ENCODE measurements around the gene SGO2.

SGO2 gene

DNA sequence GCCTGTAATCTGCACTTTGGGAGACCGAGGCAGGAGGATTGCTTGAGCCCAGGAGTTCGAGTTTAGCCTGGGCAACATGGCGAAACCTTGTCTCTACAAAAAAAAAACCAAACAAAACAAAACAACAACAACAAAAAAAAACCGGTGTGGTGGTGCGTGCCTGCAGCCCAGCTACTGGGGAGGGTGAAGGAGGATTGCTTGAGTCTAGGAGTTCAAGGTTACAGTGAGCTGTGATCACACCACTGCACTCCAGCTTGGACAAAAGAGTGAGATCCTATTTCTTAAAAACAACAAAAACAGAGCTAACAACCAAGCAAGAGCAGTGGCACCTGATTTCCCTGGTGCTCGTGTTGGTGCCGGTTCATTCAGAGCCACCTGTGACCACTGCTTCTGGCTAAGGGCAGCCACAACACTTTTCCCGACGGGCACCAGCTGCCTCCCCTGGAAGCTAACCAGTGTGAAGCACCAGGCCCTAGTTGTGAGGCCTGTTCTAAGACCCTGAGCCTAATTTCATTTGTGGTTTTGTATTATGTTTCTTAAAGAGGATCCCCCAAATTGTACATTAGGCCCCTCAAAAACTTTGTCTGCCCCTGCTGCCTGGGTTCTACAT lies 61.1 kb downstream of the SGO2 start:
- in situ Hi-C loops (cut with HindIII; ENCODE audit: low pct_unique_long_range_greater_than_20kb, low sequenced_read_pairs), result no loop called here
- no peak for DNase-seq (ENCODE audit: low read depth in 1 of 2, low spot score in 1 of 2)
- no peak for TF ChIP-seq JUND (IDR thresholded peaks at IDR 0.05; ENCODE audit: low read depth)

DNA sequence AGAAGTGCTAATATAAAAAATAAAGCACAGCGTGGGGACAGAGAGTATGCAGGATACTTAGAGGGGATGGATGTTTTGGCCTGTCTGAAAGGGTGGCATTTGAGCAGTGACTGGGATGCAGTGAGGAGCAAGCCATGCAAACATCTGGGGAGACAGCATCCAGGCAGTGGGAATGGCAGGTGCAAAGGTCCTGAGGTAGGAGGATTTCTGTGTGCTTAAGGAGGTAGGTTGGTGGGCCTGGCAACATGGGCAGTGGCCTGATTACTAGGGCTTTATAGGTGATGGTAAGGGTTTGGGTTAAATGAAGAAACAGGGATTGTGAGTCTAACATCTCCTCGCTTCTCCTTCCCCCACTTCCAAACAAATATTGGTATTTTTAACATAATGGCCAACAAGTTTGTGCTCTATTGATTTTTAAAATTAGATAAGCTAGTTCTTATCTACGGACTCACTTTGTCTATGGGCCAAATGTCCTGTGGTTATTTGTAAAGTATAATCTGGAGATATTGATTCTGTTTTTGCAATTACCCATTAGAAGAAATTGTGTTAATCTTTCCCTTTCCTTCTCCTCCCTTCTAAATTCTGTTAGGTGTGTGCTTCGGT lies 62.2 kb downstream of the SGO2 start:
- TF ChIP-seq JUND (IDR thresholded peaks at IDR 0.05; ENCODE audit: low read depth), result no peak
- DNase-seq (ENCODE audit: low read depth in 1 of 2, low spot score in 1 of 2), result no peak
- in situ Hi-C loops (cut with HindIII; ENCODE audit: low pct_unique_long_range_greater_than_20kb, low sequenced_read_pairs), result no loop called here

DNA sequence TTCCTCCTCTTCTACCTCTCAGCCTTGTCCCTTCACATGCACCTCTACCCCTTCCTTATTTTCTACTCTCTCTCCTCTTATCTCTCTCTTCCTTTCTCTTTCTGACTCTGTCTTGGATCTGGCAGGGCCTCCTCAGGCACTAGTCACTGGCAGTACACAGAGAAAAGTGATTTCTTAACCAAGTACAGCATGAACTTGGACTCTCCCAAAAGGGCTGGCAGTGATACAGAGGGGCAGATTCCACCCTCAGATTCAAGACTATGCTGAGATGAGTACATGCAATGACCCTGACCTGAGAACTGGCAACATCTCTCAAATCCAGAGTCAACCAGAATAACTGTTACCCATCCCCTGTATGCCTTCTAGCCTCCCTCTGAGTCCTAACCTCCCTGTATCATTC lies 64.1 kb downstream of the SGO2 start:
- in situ Hi-C loops (cut with HindIII; ENCODE audit: low pct_unique_long_range_greater_than_20kb, low sequenced_read_pairs), result no loop called here
- no peak for TF ChIP-seq JUND (IDR thresholded peaks at IDR 0.05; ENCODE audit: low read depth)
- no peak for DNase-seq (ENCODE audit: low read depth in 1 of 2, low spot score in 1 of 2)

DNA sequence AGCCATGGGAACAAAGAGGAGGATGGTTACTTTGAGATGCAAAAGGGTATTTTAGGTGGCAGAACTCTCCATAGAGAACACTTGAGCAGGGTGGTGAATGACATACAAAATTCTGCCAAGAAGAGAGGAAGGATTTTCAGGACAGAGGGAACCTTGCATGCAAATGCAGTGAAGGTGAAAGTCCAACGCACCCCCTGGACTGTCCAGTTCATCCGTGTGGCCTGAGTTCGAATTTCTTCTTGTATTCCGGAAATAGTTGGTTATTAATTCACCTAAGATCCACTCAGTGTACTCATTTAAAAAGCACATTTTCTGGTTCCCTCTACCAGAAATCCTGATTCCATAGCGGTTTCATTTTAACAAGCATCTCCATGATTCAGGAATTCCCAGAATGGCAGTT lies 65.3 kb downstream of the SGO2 start:
- DNase-seq (ENCODE audit: low read depth in 1 of 2, low spot score in 1 of 2), result no peak
- in situ Hi-C loops (cut with HindIII; ENCODE audit: low pct_unique_long_range_greater_than_20kb, low sequenced_read_pairs), result no loop called here
- TF ChIP-seq JUND (IDR thresholded peaks at IDR 0.05; ENCODE audit: low read depth), result no peak

DNA sequence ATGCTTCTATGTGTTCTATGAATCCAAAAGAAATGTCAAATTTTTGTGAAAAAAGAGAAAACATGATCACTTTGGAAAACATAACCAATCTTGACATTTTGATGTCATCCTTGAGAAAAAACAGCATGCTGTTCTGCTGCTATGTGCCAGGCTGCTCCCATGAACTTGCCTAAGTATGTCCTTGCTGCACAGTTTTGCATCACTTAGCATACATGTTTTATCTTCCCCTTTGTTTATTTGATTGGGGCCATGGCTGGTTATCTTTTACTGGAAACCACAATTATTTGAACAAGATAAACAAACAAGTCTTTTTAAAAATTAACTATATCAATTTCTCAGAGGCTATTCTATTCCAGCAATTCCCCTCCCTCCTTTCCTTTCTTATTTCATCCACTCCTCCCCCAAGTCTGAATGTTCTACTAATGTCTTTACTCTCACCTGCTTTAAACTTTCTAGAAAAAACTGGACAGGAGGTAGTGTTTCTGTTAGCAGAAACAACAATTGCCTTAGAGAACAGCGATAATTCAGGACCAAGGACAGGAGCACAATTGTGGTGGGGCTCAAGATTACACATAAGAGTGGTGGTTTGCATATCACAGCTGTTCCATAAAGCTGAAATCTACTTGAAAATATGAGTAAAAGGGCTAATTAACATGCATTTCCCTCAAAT lies 66.5 kb downstream of the SGO2 start:
- TF ChIP-seq JUND (IDR thresholded peaks at IDR 0.05; ENCODE audit: low read depth), result no peak
- in situ Hi-C loops (cut with HindIII; ENCODE audit: low pct_unique_long_range_greater_than_20kb, low sequenced_read_pairs), result no loop called here
- peak; percentile 9 to 40 for DNase-seq (ENCODE audit: low read depth in 1 of 2, low spot score in 1 of 2)

DNA sequence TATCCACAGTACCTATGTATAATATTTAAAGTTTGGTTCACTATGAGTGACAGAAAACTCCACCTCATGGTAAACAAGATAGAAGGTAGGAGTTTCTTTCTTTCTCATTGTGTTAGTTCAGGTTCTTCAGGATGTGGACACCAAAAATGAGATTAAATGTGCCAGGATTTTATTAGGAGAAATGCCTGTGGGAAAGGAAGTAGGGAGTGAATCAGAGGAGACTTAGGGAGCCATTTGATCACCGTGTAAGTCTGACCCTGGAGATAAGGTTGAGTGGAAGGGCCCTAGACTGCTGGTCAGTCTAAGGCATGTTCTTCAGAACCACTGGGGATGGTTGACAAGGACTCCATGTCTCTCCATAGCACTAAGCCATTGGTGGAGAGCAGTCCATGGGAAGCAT lies 67.9 kb downstream of the SGO2 start:
- DNase-seq (ENCODE audit: low read depth in 1 of 2, low spot score in 1 of 2), result no peak
- in situ Hi-C loops (cut with HindIII; ENCODE audit: low pct_unique_long_range_greater_than_20kb, low sequenced_read_pairs), result no loop called here
- TF ChIP-seq JUND (IDR thresholded peaks at IDR 0.05; ENCODE audit: low read depth), result no peak

DNA sequence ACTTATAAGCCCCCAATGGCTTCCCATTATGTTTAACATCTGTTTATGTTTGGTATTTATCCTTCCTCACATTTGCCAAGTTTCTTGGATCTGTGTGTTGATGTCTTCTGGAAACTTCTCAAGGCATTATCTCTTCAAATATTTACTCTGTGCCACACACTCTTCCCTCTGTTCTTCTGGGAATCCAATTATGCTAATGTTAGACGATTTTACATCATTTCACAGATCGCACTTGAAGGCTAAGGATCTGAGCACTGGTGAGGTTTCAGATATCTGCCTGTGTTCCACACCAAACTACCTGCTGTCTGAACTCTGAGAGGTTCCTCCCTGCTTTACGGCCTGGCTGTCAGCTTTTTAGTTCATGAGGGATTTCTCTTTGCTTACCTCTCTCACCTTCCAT lies 69.9 kb downstream of the SGO2 start:
- DNase-seq (ENCODE audit: low read depth in 1 of 2, low spot score in 1 of 2), result no peak
- in situ Hi-C loops (cut with HindIII; ENCODE audit: low pct_unique_long_range_greater_than_20kb, low sequenced_read_pairs), result no loop called here
- no peak for TF ChIP-seq JUND (IDR thresholded peaks at IDR 0.05; ENCODE audit: low read depth)

DNA sequence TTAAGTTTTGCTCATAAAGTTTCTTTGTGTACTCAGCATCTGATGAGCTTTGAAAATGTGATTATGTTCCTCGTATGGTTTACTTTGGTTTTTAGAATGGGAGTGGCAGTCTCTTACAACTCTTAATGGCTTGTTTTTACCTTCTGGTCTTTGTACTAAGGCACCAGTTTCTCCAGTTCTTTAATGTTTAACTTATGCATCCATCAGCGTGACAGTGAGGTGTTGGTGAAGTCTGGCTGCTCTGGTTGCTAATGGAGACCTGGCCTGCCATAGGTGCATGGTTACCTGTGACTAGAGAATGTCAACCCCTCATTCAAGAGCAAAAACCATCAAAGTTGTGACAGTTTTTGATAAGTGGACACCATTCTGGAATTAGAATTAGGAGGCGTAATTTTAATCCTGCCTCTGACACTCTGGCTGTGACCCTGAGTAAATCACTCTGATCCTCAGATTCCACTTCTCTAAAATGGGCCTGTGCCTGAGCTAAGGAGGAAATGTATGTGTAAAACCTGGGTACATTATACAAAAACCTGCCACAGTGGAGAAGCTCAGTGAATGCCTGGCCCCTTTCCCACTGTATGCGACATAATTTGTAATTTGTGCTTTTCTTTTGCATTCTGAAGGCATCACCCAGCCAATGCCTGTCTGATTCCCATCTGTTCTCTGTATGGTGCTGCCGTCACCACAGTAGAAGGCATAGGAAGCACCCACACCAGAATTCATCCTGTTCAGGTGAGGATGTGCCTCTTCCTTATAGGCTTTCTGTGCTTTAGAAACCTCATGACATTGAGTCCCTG lies 71.0 kb downstream of the SGO2 start:
- no peak for DNase-seq (ENCODE audit: low read depth in 1 of 2, low spot score in 1 of 2)
- in situ Hi-C loops (cut with HindIII; ENCODE audit: low pct_unique_long_range_greater_than_20kb, low sequenced_read_pairs), result no loop called here
- TF ChIP-seq JUND (IDR thresholded peaks at IDR 0.05; ENCODE audit: low read depth), result no peak

DNA sequence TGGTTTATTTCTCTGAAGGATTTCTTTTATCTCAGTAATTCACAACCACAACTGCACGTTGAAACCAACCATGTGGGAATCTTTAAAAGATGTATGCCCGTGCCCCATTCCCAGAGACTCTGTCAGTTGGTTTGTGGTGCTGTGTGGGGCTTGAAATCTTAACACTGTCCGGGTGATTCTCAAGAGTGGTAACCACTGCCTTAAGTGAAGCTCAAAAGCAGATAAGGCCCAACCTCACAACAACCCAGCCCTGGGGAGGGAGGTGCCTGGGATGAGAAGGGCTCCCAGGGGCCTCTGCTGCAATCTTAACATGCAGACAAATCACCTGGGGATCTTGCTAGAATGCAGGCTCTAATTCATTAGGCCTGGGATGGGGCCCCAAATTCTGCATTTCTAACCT lies 73.2 kb downstream of the SGO2 start:
- in situ Hi-C loops (cut with HindIII; ENCODE audit: low pct_unique_long_range_greater_than_20kb, low sequenced_read_pairs), result no loop called here
- TF ChIP-seq JUND (IDR thresholded peaks at IDR 0.05; ENCODE audit: low read depth), result no peak

DNA sequence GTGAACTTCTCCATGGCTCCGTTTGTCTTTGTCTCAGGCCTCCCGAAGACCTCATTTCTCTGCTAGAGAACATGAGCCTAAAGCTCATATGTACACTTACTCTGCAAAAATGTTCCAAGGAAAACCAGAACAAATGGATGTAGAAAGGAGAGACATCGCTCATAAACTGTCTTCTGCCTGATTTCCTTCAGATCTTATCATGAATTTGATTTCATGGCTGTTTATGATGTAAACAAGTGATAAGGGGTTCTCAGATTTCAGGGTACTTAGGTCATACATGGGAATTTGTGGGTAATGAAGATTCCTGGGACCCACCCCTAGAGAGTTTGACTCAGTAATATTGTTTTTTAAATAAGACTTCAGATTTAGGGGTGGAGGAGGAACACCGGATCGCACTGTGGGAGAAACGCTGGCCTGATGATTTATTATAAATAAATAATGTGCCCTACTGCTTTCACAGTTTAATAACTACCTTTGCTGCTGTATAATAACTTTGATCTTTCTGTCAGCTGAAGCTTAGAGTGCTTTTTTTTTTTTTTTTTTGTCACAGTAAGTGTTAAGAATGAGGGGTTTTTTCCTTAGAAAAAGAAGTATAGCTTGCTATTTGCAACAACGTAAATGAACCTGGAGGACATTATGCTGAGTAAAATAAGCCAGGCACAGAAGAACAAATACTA lies 74.7 kb downstream of the SGO2 start:
- DNase-seq (ENCODE audit: low read depth in 1 of 2, low spot score in 1 of 2), result no peak
- no peak for TF ChIP-seq JUND (IDR thresholded peaks at IDR 0.05; ENCODE audit: low read depth)
- in situ Hi-C loops (cut with HindIII; ENCODE audit: low pct_unique_long_range_greater_than_20kb, low sequenced_read_pairs), result no loop called here

More for the DNA sequence above, 73.2 kb downstream of the SGO2 start:
- DNase-seq (ENCODE audit: low read depth in 1 of 2, low spot score in 1 of 2), result no peak

DNA sequence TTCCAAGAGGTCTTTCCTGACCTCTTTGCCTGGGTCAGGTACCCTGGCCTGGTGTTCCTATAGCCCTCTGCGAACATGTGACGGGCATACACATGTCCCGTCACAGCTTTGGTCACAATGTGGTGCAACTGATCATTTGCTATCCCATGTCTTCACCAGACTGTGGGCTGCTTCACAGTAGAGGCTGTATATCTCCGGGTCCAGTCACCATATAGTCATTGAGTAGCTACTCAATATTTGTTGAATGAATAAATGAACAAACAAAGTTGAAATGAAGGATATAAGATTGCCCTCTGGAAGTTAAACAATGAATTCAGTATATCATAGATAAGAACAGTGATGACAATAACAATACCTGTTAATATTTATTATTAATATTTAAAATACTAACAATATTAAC lies 76.6 kb downstream of the SGO2 start:
- DNase-seq (ENCODE audit: low read depth in 1 of 2, low spot score in 1 of 2), result no peak
- no peak for TF ChIP-seq JUND (IDR thresholded peaks at IDR 0.05; ENCODE audit: low read depth)
- in situ Hi-C loops (cut with HindIII; ENCODE audit: low pct_unique_long_range_greater_than_20kb, low sequenced_read_pairs), result no loop called here

DNA sequence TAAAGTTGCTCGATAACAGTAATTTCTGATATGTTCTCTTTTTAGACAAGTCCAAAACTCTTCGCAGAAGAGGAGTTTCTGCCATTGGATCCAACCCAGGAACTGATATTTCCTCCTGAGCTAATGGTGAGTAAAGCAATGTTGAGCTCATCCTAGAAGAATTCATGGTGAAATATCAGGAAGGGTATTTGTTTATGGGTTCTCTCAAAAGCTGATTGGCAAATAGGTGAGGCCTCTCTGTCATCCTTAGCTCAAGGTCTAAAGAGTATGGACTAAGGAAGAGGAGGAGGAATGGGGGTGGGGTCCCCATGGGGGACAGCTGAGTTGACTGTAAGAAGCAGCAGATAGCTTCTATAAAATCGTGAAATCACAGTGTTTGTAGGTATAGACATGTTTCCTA lies 78.0 kb downstream of the SGO2 start:
- DNase-seq (ENCODE audit: low read depth in 1 of 2, low spot score in 1 of 2), result no peak
- in situ Hi-C loops (cut with HindIII; ENCODE audit: low pct_unique_long_range_greater_than_20kb, low sequenced_read_pairs), result no loop called here
- no peak for TF ChIP-seq JUND (IDR thresholded peaks at IDR 0.05; ENCODE audit: low read depth)
